Measurements from ENCODE around the gene TFDP1.

DNA sequence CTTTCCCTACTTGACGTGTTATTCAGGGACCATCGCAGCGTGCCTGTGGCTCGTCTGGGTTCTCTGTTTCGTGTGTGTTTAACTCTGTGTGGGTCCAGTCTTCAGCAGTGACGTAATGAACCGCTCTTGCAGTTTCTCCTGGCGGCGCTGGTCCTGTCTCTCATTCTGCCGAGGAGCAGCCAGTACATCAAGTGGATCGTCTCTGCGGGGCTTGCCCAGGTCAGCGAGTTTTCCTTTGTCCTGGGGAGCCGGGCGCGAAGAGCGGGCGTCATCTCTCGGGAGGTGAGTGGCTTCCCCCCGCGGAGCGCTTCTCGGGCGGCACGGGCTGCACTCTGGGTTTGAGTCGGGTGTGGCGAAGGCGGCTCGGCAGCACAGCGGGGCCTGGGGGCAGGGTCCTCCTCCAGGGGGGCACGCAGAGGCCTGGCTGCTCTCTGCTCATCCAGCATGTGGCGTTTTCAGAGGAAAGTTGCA, 36.3 kb upstream of the TFDP1 start:
- TF ChIP-seq POLR2AphosphoS5 (IDR thresholded peaks at IDR 0.05; ENCODE audit: low read depth, low read length) (no peak), REST (IDR thresholded peaks at IDR 0.05; ENCODE audit: insufficient read depth in 1 of 2, low read depth in 2 of 2, low read length in 2 of 2) (no peak)

Data from PFSK-1 (cell line).